Activated CD8-positive, alpha-beta memory T cell treated with anti-CD3 and anti-CD28 coated beads for 36 hours (primary cell): ENCODE results near the gene DDX39A. TPM values are rescaled to one million over a fixed set of nuclear protein-coding genes. Genes with fewer than 3 reads are reported as not detected.

Source experiments
- CTCF ChIA-PET: fragments of 350-600 bp; sonication (Branson Sonifier 250); formaldehyde crosslinking; loops from one replicate; lab custom pipeline; 2021; ENCODE audit warnings: antibody characterized with exemption; lab: Charles Lee
- POLR2A ChIA-PET: fragments of 350-600 bp; sonication (Branson Sonifier 250); formaldehyde crosslinking; loops from one replicate; lab custom pipeline; 2021; ENCODE audit warnings: antibody characterized with exemption; lab: Charles Lee
- total RNA-seq, 2 experiments: library from RNA; stranded (reverse); gene quantifications; one replicate each; pipeline ENCODE4 v1.2.3, GENCODE V29; 2021

The DDX39A gene
- total RNA-seq, 2 experiments from 2014 or later, result 276 to 286 TPM

- ChIA-PET CTCF (interaction anchor here (0.7 to 1.5 kb wide), 2 partner anchors 34 kb away, joined by 3 to 5 read pairs; no protein-coding TSS in a partner anchor), POLR2A (no interaction called here)
These were observed 19.9 kb upstream of the DDX39A start for GRCh38 chr19:14439014-14439413.

- ChIA-PET POLR2A (interaction anchor here (0.5 to 0.7 kb wide), 2 partner anchors 16 to 356 kb away, joined by 3 to 5 read pairs; no protein-coding TSS in a partner anchor), CTCF (interaction anchor here (0.8 to 1.6 kb wide), 3 partner anchors 18 to 41 kb away, joined by 3 to 4 read pairs (median 3); no protein-coding TSS in a partner anchor)
These were observed 18.5 kb upstream of the DDX39A start for GRCh38 chr19:14437578-14438140.

GRCh38 chr19:14435320-14436050, 16.3 kb upstream of the DDX39A start:
- ChIA-PET CTCF (interaction anchor here (0.8 to 2.2 kb wide), 4 partner anchors 37 to 52 kb away, joined by 3 to 6 read pairs (median 4); no protein-coding TSS in a partner anchor), POLR2A (no interaction called here)

- CTCF ChIA-PET, result interaction anchor here (1.1 to 2.2 kb wide), 3 partner anchors 38 to 53 kb away, joined by 4 to 6 read pairs (median 4); no protein-coding TSS in a partner anchor
- POLR2A ChIA-PET, result no interaction called here
These were observed 15.6 kb upstream of the DDX39A start for GRCh38 chr19:14434543-14435319.

- ChIA-PET CTCF (no interaction called here), POLR2A (interaction anchor here (0.6 kb wide), 1 partner anchor 12 kb away, joined by 3 read pairs; no protein-coding TSS in a partner anchor)
These were observed 14.7 kb upstream of the DDX39A start for GRCh38 chr19:14433554-14434501.

- ChIA-PET POLR2A (interaction anchor here (0.5 to 1.3 kb wide), 5 partner anchors 14 to 1920 kb away, joined by 3 to 10 read pairs (median 4); partner anchors contain the start of gene DDX39A), CTCF (interaction anchor here (0.7 to 2.5 kb wide), 9 partner anchors 9 to 52 kb away, joined by 3 to 24 read pairs (median 7); partner anchors contain the start of gene PTGER1)
These were observed 13.8 kb upstream of the DDX39A start, which contains the start of gene PKN1 for GRCh38 chr19:14432791-14433553. Gene PKN1 (plus strand): TSS chr19:14433306. CDS start chr19:14433522, 216 bp downstream.

- CTCF ChIA-PET, result interaction anchor here (0.9 to 2.5 kb wide), 5 partner anchors 10 to 52 kb away, joined by 3 to 24 read pairs (median 7); no protein-coding TSS in a partner anchor
- POLR2A ChIA-PET, result no interaction called here
These were observed 11.6 kb upstream of the DDX39A start for GRCh38 chr19:14430712-14431111.

- ChIA-PET POLR2A (no interaction called here), CTCF (interaction anchor here (0.5 to 2.3 kb wide), 5 partner anchors 9 to 1607 kb away, joined by 3 to 7 read pairs (median 3); no protein-coding TSS in a partner anchor)
These were observed 9.8 kb upstream of the DDX39A start for GRCh38 chr19:14428882-14429416.

GRCh38 chr19:14427461-14427860, 8.3 kb upstream of the DDX39A start:
- POLR2A ChIA-PET, result interaction anchor here (0.6 kb wide), 1 partner anchor 14 kb away, joined by 5 read pairs; no protein-coding TSS in a partner anchor
- CTCF ChIA-PET, result interaction anchor here (1.9 to 2.3 kb wide), 2 partner anchors 22 to 45 kb away, joined by 7 read pairs; no protein-coding TSS in a partner anchor

GRCh38 chr19:14425696-14426138, 6.6 kb upstream of the DDX39A start:
- CTCF ChIA-PET, result no interaction called here
- POLR2A ChIA-PET, result no interaction called here

GRCh38 chr19:14418856-14419105, 360 bp downstream of the DDX39A start:
- ChIA-PET POLR2A (interaction anchor here (0.6 to 1.6 kb wide), 4 partner anchors 14 to 63 kb away, joined by 4 to 19 read pairs (median 4); partner anchors contain the start of genes ADGRE5 and PKN1), CTCF (interaction anchor here (1.3 kb wide), 1 partner anchor 34 kb away, joined by 3 read pairs; no protein-coding TSS in a partner anchor)

- ChIA-PET POLR2A (interaction anchor here (0.6 to 1.2 kb wide), 3 partner anchors 15 to 119 kb away, joined by 3 to 4 read pairs (median 4); no protein-coding TSS in a partner anchor), CTCF (interaction anchor here (1.3 kb wide), 1 partner anchor 63 kb away, joined by 5 read pairs; no protein-coding TSS in a partner anchor)
These were observed 2.3 kb downstream of the DDX39A start for GRCh38 chr19:14416817-14417231.

- CTCF ChIA-PET, result interaction anchor here (0.6 to 2.9 kb wide), 8 partner anchors 9 to 412 kb away, joined by 3 to 9 read pairs (median 3); partner anchors contain the start of gene ASF1B
- POLR2A ChIA-PET, result interaction anchor here (0.6 to 1.2 kb wide), 6 partner anchors 10 to 54 kb away, joined by 3 to 8 read pairs (median 4); no protein-coding TSS in a partner anchor
These were observed 4.0 kb downstream of the DDX39A start for GRCh38 chr19:14414926-14415690.

GRCh38 chr19:14413693-14414181, 5.4 kb downstream of the DDX39A start:
- POLR2A ChIA-PET, result interaction anchor here (0.6 kb wide), 1 partner anchor 261 kb away, joined by 9 read pairs; no protein-coding TSS in a partner anchor

More at GRCh38 chr19:14413693-14414181, 5.4 kb downstream of the DDX39A start:
- CTCF ChIA-PET, result interaction anchor here (0.5 to 2.9 kb wide), 6 partner anchors 7 to 610 kb away, joined by 3 to 9 read pairs (median 4); partner anchors contain the start of gene ASF1B
